HG03108 (cell line): ENCODE data around the gene KRTAP5-3.
"Not testable (repeated sequence)": the region's sequence is repeated elsewhere in the genome, so short reads cannot be mapped to it uniquely, and the experiment has no call there.

Source experiments
- ATAC-seq: cut with Tn5 transposase; IDR thresholded peaks from one replicate; pipeline ENCODE4 v1.9.1; 2021; ENCODE audit warnings: moderate library complexity; ENCODE audit not compliant: unreplicated experiment

Gene KRTAP5-3

GRCh38 chr11:1622086-1622485, 13.8 kb upstream of the KRTAP5-3 start, which contains the start of gene KRTAP5-4:
Gene KRTAP5-4, minus strand, starts transcription at chr11:1622138. Its CDS starts 45 bp downstream, at chr11:1622093.
- ATAC-seq: no peak

- no peak for ATAC-seq
Measured at GRCh38 chr11:1619449-1619848, 11.2 kb upstream of the KRTAP5-3 start.

- no peak for ATAC-seq
Measured at GRCh38 chr11:1618231-1618630, 10.0 kb upstream of the KRTAP5-3 start.

- ATAC-seq: not testable (repeated sequence)
Measured at GRCh38 chr11:1607901-1608300, 362 bp downstream of the KRTAP5-3 start.

GRCh38 chr11:1607156-1607845, 962 bp downstream of the KRTAP5-3 start:
- ATAC-seq: not testable (repeated sequence)

GRCh38 chr11:1605923-1606322, 2.3 kb downstream of the KRTAP5-3 start:
- ATAC-seq: peak; percentile 90

- no peak for ATAC-seq
Measured at GRCh38 chr11:1604711-1605110, 3.6 kb downstream of the KRTAP5-3 start.

- no peak for ATAC-seq
Measured at GRCh38 chr11:1604181-1604580, 4.1 kb downstream of the KRTAP5-3 start.

- no peak for ATAC-seq
Measured at GRCh38 chr11:1603629-1604028, 4.6 kb downstream of the KRTAP5-3 start.

- ATAC-seq: not testable (repeated sequence)
Measured at GRCh38 chr11:1601663-1602062, 6.6 kb downstream of the KRTAP5-3 start.

- no peak for ATAC-seq
Measured at GRCh38 chr11:1600626-1601025, 7.6 kb downstream of the KRTAP5-3 start.

- ATAC-seq: no peak
Measured at GRCh38 chr11:1598816-1599215, 9.4 kb downstream of the KRTAP5-3 start.

- not testable (repeated sequence) for ATAC-seq
Measured at GRCh38 chr11:1598406-1598805, 9.9 kb downstream of the KRTAP5-3 start.

- no peak for ATAC-seq
Measured at GRCh38 chr11:1597994-1598380, 10.3 kb downstream of the KRTAP5-3 start, which contains the start of gene KRTAP5-2. Gene KRTAP5-2, minus strand, starts transcription at chr11:1598294. Its CDS starts 44 bp downstream, at chr11:1598250.

- no peak for ATAC-seq
Measured at GRCh38 chr11:1597331-1597993, 10.8 kb downstream of the KRTAP5-3 start.

- not testable (repeated sequence) for ATAC-seq
Measured at GRCh38 chr11:1596576-1597121, 11.6 kb downstream of the KRTAP5-3 start.

GRCh38 chr11:1595994-1596575, 12.2 kb downstream of the KRTAP5-3 start:
- ATAC-seq: not testable (repeated sequence)

- no peak for ATAC-seq
Measured at GRCh38 chr11:1592628-1593027, 15.6 kb downstream of the KRTAP5-3 start.

GRCh38 chr11:1589996-1590395, 18.3 kb downstream of the KRTAP5-3 start:
- no peak for ATAC-seq

GRCh38 chr11:1589191-1589963, 18.9 kb downstream of the KRTAP5-3 start:
- ATAC-seq: not testable (repeated sequence)

GRCh38 chr11:1586699-1587098, 21.6 kb downstream of the KRTAP5-3 start:
- ATAC-seq: no peak
